K562 (cell line): Measurements from ENCODE around the gene PGAM2. TPM values are rescaled to one million over a fixed set of nuclear protein-coding genes. Genes with fewer than 3 reads are reported as not detected.
A peak's percentile ranks its signal among the peaks of the same experiment; 100 is the strongest.

Experiments used
- FOXJ3 ChIP-seq: sonication (generic); formaldehyde crosslinking; IDR thresholded peaks from 2 replicates; pipeline ENCODE4 v1.4.0; 2020; ENCODE audit warnings: mild to moderate bottlenecking, missing genetic modification reagents
- SRSF3 ChIP-seq: fragments of 200-400 bp; formaldehyde crosslinking; IDR thresholded peaks from 2 replicates; pipeline ENCODE4 v1.6.1; 2016; ENCODE audit warnings: mild to moderate bottlenecking, low read length, moderate library complexity; ENCODE audit not compliant: insufficient read depth
- TEAD1 ChIP-seq, 2 experiments: fragments of 450-650 bp in 1 of 2; sonication (generic) in 1 of 2; formaldehyde crosslinking; IDR thresholded peaks; 2 replicates each; pipeline versions ENCODE4 v1.4.0 to v1.8.0; 2020 to 2022; ENCODE audit warnings: mild to moderate bottlenecking in 2 of 2, missing genetic modification reagents in 1 of 2
- ZBTB11 ChIP-seq, 3 experiments: fragments of 200-800 bp in 1 of 3; fragments of 250-450 bp in 1 of 3; fragments of 450-650 bp in 1 of 3; sonication (Bioruptor Pico) in 1 of 3; sonication (Bioruptor generic) in 1 of 3; formaldehyde crosslinking in 1 of 3; IDR thresholded peaks; 2 replicates each; pipeline versions ENCODE4 v1.6.1 to v1.8.0; 2016 to 2022; ENCODE audit warnings: mild to moderate bottlenecking in 2 of 3, missing genetic modification characterization in 2 of 3, missing compliant biosample characterization in 1 of 3, moderate library complexity in 1 of 3
- ZNF699 ChIP-seq: fragments of 250-450 bp; sonication (Bioruptor Pico); IDR thresholded peaks from 2 replicates; pipeline ENCODE4 v1.8.0; 2021; ENCODE audit warnings: mild to moderate bottlenecking, moderate library complexity; ENCODE audit not compliant: insufficient replicate concordance
- polyA plus RNA-seq, 8 experiments: library from polyadenylated mRNA; depleted of rRNA in 4 of 8; stranded (reverse) in 5 of 8; unstranded in 3 of 8; fragments of >200 nt; fragmentation: Nextera tagmentation in 2 of 8; fragmentation: Illumina TruSeq in 1 of 8; extraction: Ambion mirVana in 2 of 8; extraction: Trizol in 1 of 8; gene quantifications; 2 replicates each; pipeline versions ENCODE4 v1.2.1 to v1.2.3, GENCODE V29; 2011 to 2014; ENCODE audit warnings: inconsistent platforms in 1 of 8, missing spikeins in 1 of 8
- total RNA-seq, 7 experiments: library from RNA; depleted of rRNA in 6 of 7; stranded (reverse); fragments of >200 nt in 6 of 7; fragmentation: Illumina TruSeq in 2 of 7; extraction: Trizol in 2 of 7; gene quantifications; 2 replicates each; pipeline versions ENCODE4 v1.2.1 to v1.2.3, GENCODE V29; 2011 to 2021; ENCODE audit warnings: low replicate concordance in 1 of 7

PGAM2 gene
- total and polyA plus RNA-seq, 9 of the 15 experiments (the other 6 are each of a cell fraction or from before 2014, with no cell fraction given) = not detected

DNA sequence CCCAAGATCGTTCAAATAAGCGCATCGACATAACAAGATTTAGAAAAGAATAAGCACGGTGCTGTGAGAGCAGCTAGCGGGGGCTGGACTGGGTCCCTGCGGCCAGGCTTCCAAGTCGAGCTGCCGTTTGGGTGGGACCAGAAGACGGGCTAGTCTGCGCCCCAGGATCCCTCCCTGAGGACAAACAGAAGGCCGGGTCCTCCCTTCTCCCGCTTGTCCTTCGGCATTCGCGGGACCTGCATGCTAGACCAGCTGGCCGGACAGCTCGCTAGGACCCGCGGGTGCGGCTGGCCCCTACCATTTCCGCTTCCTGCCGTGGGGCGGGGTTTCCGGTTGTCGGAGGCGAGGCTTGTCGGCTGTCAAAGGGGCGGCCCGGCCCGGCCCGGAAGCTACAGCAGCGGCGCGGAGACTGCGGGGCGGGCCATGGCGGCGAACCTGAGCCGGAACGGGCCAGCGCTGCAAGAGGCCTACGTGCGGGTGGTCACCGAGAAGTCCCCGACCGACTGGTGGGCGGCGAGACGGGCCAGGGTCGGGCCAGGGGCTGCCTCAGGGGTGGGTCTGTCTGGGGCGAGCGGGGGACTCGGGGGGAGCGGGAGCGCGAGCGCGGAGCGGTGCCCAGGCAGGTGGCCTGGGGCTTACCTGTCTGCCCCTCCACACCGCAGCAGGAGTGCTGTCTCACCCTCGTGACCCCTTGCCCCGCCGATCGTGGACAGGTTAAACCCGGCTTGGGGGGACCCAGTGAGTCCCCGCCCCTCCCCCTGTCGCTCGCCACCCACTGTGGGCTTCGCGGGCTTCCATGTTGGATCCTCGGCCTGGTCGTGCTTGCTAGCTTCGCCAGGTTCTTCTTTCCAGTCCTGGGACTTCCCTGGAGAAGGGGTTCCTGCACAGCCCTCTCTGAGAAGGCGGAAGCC, 20.8 kb downstream of the PGAM2 start, which contains the start of gene DBNL (continued):
- TF ChIP-seq FOXJ3 (CRISPR knock-in tag) (no peak), ZBTB11 (CRISPR knock-in tag; IDR thresholded peaks at IDR 0.05) (peak; percentile 75 to 97 (median 82); a peak in 5 of 6 replicates), ZNF699 (CRISPR knock-in tag) (no peak), TEAD1 (CRISPR knock-in tag; IDR thresholded peaks at IDR 0.05) (peak in 1 of 2 experiments; percentile 58; a peak in 1 of 4 replicates), SRSF3 (no peak)
